GM19099 (cell line): ENCODE measurements around the gene VWA5B2.

Experiments used
- POLR2A ChIP-seq: IDR thresholded peaks from 3 replicates; pipeline ENCODE4 v1.6.1; 2011; ENCODE audit warnings: low read depth; ENCODE audit not compliant: insufficient read length; ENCODE audit errors: extremely low read depth

Gene VWA5B2

DNA sequence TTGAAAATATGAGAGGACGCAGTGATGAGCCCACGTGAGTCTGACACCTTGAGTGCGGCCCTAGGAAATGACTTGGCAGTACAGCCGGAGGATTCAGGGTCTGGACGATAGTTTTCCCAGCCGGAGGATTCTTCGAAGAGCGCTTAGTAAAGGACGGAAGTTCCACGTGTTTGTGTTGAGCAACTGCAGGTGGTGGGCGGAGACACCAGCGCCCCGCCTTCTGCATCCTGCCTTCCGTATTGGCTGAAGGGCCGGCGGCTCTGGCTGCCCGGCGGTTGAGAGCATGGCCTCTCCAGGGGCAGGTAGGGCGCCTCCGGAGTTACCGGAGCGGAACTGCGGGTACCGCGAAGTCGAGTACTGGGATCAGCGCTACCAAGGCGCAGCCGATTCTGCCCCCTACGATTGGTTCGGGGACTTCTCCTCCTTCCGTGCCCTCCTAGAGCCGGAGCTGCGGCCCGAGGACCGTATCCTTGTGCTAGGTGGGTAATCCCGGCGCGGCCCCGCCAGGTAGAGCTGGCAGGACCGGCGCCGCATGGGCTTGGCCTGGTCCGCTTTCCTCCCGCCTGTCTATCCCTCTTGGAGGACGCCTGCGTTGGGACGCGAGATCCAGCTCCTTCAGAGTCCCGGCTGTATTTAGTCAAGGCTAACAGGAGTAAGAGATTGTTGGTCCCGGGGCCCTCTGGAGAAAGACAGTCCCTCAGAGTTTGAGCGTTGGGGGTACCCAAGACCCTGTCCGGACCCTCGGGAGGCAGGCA is 20.2 kb downstream of the VWA5B2 start, which contains the start of gene EEF1AKMT4:
Gene EEF1AKMT4 (plus strand): TSS at position 261 of the 755 bp plus-strand sequence. CDS start 23 bp downstream, at position 284.
- TF ChIP-seq POLR2A = peak; percentile 72

DNA sequence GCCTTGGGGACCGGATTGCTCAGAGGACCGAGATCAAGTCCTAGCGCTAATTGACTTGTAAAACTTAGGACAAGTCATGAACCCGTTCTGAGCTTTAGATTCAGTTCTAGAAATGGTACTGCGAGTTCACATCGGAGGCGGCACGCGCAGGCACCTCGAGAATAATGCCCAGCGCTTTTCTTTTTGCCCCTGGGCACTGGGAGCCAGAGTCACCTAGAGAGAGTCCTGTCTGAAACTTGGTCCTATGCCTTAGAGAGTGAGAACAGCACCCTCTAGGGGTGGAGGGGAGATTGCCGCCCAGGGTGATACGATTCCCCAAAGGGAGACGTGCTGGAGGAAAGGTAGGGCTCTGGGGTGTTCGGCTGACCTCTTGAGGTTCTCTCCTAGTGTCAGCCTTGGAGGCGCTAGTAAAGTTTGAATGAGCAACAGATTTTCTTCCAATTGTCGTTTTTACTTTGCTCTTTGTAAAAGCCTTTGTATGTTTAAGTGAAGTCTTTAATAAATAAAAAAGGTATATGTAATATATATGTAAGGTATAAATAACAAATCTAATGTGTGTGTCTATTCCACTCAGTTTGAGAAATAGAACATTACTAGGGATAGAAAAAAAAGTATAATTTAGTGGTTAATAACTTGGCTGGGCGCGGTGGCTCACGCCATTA is 20.9 kb downstream of the VWA5B2 start:
- TF ChIP-seq POLR2A = no peak

- TF ChIP-seq POLR2A = no peak
Observed at GRCh38 chr3:184255291-184256039, 26.1 kb downstream of the VWA5B2 start.

DNA sequence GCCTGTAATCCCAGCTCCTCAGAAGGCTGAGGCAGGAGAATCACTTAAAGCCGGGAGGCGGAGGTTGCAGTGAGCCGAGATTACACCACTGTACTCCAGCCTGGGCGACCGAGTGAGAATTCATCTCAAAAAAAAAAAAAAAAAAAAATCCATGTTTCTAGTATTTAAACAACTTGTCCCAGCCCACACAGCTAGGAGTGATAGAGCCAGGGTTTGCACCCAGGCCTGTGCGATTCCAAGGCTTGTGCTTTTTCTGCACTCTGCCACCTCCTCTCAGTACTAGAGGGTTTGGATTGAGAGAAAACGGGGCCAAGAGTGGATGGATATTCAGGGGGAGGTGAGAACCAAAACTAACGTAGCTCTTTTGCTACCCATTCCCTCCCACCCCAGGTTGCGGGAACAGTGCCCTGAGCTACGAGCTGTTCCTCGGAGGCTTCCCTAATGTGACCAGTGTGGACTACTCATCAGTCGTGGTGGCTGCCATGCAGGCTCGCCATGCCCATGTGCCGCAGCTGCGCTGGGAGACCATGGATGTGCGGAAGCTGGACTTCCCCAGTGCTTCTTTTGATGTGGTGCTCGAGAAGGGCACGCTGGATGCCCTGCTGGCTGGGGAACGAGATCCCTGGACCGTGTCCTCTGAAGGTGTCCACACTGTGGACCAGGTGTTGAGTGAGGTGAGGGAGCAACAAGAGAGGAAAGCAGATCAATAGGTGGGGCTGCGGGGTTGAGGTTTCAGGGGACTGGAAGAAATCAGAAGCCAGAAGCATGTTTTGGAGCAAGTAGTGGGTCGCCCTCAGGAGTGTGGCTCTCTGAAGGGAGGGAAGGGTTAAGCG is 27.9 kb downstream of the VWA5B2 start:
- no peak for TF ChIP-seq POLR2A

DNA sequence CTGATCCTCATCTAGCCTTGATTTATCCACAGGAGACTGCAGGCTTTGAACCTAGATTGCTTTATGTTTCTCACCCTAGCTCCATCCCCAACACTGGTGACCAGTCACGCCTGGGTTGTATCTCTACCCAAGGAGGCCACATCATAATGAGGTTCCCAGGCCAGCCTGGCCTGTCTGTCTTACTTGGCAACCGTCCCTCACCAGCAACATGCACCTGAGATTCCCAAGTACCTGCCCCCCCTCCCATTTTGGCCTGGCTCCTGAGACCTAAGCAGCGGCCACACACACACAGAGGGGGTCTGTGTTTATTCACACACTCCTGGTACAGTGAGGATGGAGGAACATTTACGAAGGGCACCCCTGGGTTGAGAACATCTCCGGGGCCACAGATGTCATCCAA is 29.5 kb downstream of the VWA5B2 start:
- TF ChIP-seq POLR2A = no peak

- TF ChIP-seq POLR2A = no peak
Observed at GRCh38 chr3:184259396-184259877, 30.1 kb downstream of the VWA5B2 start.

- no peak for TF ChIP-seq POLR2A
Observed at GRCh38 chr3:184259878-184260723, 30.7 kb downstream of the VWA5B2 start.

DNA sequence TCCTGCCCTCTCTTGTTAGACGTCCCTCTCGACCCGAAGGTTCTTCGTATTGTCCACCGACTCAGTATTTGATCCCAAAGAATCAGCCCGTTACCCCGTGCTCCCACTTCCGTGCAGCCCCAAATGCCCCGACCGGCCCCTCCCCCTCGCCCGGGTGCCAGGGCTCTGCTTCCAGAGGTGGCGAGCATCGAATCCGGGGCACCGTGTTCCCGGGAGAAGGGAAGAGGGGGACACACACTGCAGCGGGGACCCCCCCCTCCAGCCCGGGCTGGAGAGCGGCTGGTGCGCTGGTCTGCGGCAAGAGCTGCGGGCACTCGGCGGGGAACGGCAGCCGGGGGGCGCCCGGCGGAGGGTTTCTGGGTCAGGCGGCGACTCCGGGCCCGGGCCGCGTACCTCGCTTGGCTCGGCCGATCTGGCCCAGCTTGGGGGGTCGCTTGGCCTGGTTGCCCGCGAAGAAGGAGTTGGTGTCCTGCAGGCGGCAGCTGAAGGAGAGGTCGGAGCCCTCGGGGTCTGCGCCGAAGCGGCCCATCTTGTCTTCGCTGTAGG is 31.4 kb downstream of the VWA5B2 start:
- TF ChIP-seq POLR2A = no peak

- TF ChIP-seq POLR2A = no peak
Observed at GRCh38 chr3:184261270-184261853, 32.0 kb downstream of the VWA5B2 start, which contains the start of gene CAMK2N2. TSS of gene CAMK2N2 (minus strand) at chr3:184261553. CDS start at chr3:184261285, 268 bp downstream.

DNA sequence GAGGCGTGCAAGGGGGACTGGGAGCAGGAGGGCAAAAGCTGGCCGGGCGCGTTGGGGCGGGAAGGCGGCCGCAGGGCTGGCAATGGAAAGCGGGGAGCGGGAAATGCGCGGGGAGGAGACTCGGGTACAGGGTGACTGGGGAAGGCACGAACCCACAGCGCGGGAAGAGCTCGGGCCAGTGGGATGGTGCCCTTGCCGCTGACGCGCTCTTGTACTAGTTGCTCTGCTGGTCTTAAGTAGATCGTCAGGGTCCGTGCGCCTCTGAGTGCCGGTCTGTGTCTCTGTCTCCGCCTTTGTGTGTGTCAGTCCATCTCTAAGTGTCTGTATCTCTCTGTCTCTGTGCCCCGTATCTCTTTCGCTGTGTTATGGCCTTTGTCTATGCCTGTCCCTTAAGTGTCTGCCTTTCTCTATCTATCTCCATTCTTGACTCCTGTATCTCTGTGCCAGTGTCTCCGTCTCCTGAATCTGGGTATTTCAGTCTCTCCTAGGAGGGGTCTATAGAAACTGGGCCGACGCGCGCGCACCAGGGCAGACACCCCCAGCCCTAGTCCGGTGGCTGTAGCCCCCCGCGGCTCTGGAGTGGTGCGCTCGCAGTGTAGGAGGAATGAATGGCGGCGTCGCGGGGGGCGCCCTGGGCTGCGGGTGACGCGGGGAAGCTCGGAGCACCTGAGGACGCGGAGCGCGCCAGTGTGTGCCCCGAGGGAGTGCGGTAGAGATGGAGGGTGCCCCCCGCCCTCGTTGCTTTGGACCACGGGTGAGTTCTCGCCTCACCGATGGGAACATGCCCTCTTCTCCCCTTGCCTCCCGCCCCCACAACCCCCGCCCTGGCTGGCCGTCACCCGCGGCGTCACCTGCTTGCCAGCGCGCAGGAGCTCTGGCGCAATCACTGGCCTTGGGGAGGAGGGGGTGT is 32.7 kb downstream of the VWA5B2 start:
- no peak for TF ChIP-seq POLR2A

DNA sequence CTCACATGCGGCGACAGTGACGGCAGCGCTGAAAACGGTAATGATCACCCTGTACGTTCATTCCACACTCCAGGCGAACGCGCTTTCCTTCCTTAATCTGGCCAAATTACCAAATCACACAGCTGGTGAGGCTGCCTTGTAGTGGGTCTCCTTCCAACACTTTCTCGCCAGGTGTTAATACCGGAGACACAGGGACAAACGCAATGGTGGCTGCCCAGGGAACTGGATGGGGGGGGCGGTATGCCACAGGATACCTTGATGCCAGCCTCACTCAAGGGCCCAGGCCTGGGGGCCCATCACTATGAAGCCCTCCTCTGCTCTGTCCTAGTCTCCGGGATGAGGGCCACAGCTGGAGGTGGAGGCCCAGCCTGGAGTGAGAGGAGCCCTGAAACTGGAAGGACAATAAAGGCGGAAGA is 33.4 kb downstream of the VWA5B2 start:
- TF ChIP-seq POLR2A = no peak

DNA sequence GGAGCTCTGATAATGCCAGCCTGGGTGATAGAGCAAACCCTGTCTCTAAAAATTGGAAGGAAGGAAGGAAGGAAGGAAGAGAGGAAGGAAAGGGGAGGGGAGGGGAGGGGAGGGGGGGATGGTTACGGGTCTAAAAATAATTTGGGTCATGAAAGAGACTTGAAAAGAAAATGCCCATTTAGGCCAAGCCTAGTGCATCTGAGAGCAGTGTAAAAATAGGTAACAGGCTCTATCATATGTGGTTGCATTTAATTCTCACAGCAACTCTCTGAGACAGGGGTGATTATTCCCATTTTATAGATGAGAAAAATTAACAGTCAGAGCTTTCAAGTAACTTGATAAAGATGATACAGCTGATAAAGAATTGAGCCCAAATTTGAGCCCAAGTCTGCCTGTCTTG is 42.9 kb downstream of the VWA5B2 start:
- TF ChIP-seq POLR2A = no peak
